Activated T-cell treated with anti-CD3 and anti-CD28 coated beads, Interleukin-2, amount 50 U/mL, for 72 hours (primary cell): Measurements from ENCODE around the gene KIF26A. TPM values are rescaled to one million over a fixed set of nuclear protein-coding genes. Genes with fewer than 3 reads are reported as not detected.

Source experiments
- ATAC-seq, 2 donors: fragments of 150-1000 bp; cut with Tn5 transposase; replicated peaks in 1 of 2; 2 replicates each; pipeline ENCODE4 v1.10.0; 2021; ENCODE audit warnings: moderate library complexity in 2 of 2, mild to moderate bottlenecking in 1 of 2
- DNase-seq, 2 donors: peaks; one replicate each; pipeline ENCODE4 v3.0.0; 2021 to 2022; ENCODE audit warnings: mixed read lengths in 1 of 2
- H3K27ac Mint-ChIP-seq: one replicate; pipeline ENCODE4 v1.8.0; 2022; ENCODE audit warnings: mild to moderate bottlenecking, moderate library complexity, mixed read lengths
- H3K27me3 Mint-ChIP-seq: one replicate; pipeline ENCODE4 v1.8.0; 2022; ENCODE audit warnings: low read depth, mixed read lengths
- H3K36me3 Mint-ChIP-seq, 2 donors: one replicate each; pipeline ENCODE4 v1.8.0; 2022; ENCODE audit warnings: mixed read lengths in 2 of 2, mild to moderate bottlenecking in 1 of 2; ENCODE audit not compliant: insufficient read depth in 2 of 2
- H3K4me1 Mint-ChIP-seq: one replicate; pipeline ENCODE4 v1.8.0; 2022; ENCODE audit warnings: low read depth, mixed read lengths
- H3K4me3 Mint-ChIP-seq, 2 donors: one replicate each; pipeline ENCODE4 v1.8.0; 2022; ENCODE audit warnings: mild to moderate bottlenecking in 2 of 2, mixed read lengths in 2 of 2, moderate library complexity in 2 of 2
- H3K9me3 Mint-ChIP-seq, 2 donors: one replicate each; pipeline ENCODE4 v1.8.0; 2022; ENCODE audit warnings: mixed read lengths in 2 of 2
- total RNA-seq, 2 donors: library from RNA; stranded (reverse); gene quantifications; one replicate each; pipeline ENCODE4 v1.2.3, GENCODE V29; 2022

The KIF26A gene
- total RNA-seq, 2 donors from 2014 or later = 0.05 to 0.25 TPM

- ATAC-seq = no peak
- DNase-seq = no peak
- Mint-ChIP-seq H3K27ac (no peak overlapping the region), H3K4me3 (no peak overlapping the region), H3K4me1 (no peaks in the 10 kb centered on the region), H3K27me3 (peaks cover 15% of the 10 kb centered on the region), H3K9me3 (no peaks in the 10 kb centered on the region), H3K36me3 (no peaks in the 10 kb centered on the region)
These were observed 25.5 kb upstream of the KIF26A start for GRCh38 chr14:104112609-104113571.

GRCh38 chr14:104113631-104114420 is 24.6 kb upstream of the KIF26A start:
- no peak overlapping the region for H3K4me3 Mint-ChIP-seq
- H3K36me3 Mint-ChIP-seq = no peaks in the 10 kb centered on the region
- peaks cover 24% of the 10 kb centered on the region for H3K27me3 Mint-ChIP-seq
- no peak for DNase-seq
- H3K9me3 Mint-ChIP-seq = no peaks in the 10 kb centered on the region
- no peak overlapping the region for H3K27ac Mint-ChIP-seq
- ATAC-seq = no peak
- no peaks in the 10 kb centered on the region for H3K4me1 Mint-ChIP-seq

GRCh38 chr14:104114421-104115130 is 23.8 kb upstream of the KIF26A start:
- no peaks in the 10 kb centered on the region for H3K36me3 Mint-ChIP-seq
- H3K27me3 Mint-ChIP-seq = peaks cover 31% of the 10 kb centered on the region
- DNase-seq = no peak

GRCh38 chr14:104115131-104115600 is 23.2 kb upstream of the KIF26A start:
- DNase-seq (no peak), ATAC-seq (no peak)
- no peaks in the 10 kb centered on the region for H3K4me1 Mint-ChIP-seq
- H3K27me3 Mint-ChIP-seq = peaks cover 31% of the 10 kb centered on the region
- H3K9me3 Mint-ChIP-seq = no peaks in the 10 kb centered on the region
- H3K27ac Mint-ChIP-seq = no peak overlapping the region
- H3K36me3 Mint-ChIP-seq = no peaks in the 10 kb centered on the region
- no peak overlapping the region for H3K4me3 Mint-ChIP-seq

More at GRCh38 chr14:104114421-104115130, 23.8 kb upstream of the KIF26A start:
- ATAC-seq = no peak
- Mint-ChIP-seq H3K9me3 (no peaks in the 10 kb centered on the region), H3K4me1 (no peaks in the 10 kb centered on the region), H3K4me3 (no peak overlapping the region), H3K27ac (no peak overlapping the region)

GRCh38 chr14:104115691-104116287 is 22.6 kb upstream of the KIF26A start:
- DNase-seq = no peak
- Mint-ChIP-seq H3K9me3 (no peaks in the 10 kb centered on the region), H3K4me3 (peak overlapping the region in 1 of 2 donors; percentile 59)

GRCh38 chr14:104116288-104116755 is 22.1 kb upstream of the KIF26A start:
- no peaks in the 10 kb centered on the region for H3K9me3 Mint-ChIP-seq
- no peak for DNase-seq
- no peaks in the 10 kb centered on the region for H3K4me1 Mint-ChIP-seq
- H3K4me3 Mint-ChIP-seq = peak overlapping the region; percentile 36 to 59
- peak in 1 of 2 donors; percentile 4 for ATAC-seq
- no peaks in the 10 kb centered on the region for H3K36me3 Mint-ChIP-seq
- no peak overlapping the region for H3K27ac Mint-ChIP-seq
- peaks cover 31% of the 10 kb centered on the region for H3K27me3 Mint-ChIP-seq

More at GRCh38 chr14:104115691-104116287, 22.6 kb upstream of the KIF26A start:
- Mint-ChIP-seq H3K27me3 (peaks cover 31% of the 10 kb centered on the region), H3K4me1 (no peaks in the 10 kb centered on the region), H3K27ac (no peak overlapping the region), H3K36me3 (no peaks in the 10 kb centered on the region)
- no peak for ATAC-seq

GRCh38 chr14:104116756-104117340 is 21.5 kb upstream of the KIF26A start:
- no peaks in the 10 kb centered on the region for H3K9me3 Mint-ChIP-seq
- no peaks in the 10 kb centered on the region for H3K4me1 Mint-ChIP-seq
- peaks cover 31% of the 10 kb centered on the region for H3K27me3 Mint-ChIP-seq
- peak; percentile 62 to 69 for ATAC-seq
- peak in 1 of 2 donors; percentile 24 for DNase-seq
- H3K27ac Mint-ChIP-seq = no peak overlapping the region
- no peaks in the 10 kb centered on the region for H3K36me3 Mint-ChIP-seq
- H3K4me3 Mint-ChIP-seq = peak overlapping the region; percentile 52 to 59

GRCh38 chr14:104117341-104118005 is 20.9 kb upstream of the KIF26A start:
- Mint-ChIP-seq H3K9me3 (no peaks in the 10 kb centered on the region), H3K36me3 (no peaks in the 10 kb centered on the region), H3K27ac (no peak overlapping the region), H3K4me3 (peak overlapping the region; percentile 52 to 56), H3K27me3 (peaks cover 31% of the 10 kb centered on the region), H3K4me1 (no peaks in the 10 kb centered on the region)
- DNase-seq (no peak), ATAC-seq (no peak)

GRCh38 chr14:104118006-104118844 is 20.2 kb upstream of the KIF26A start:
- no peak overlapping the region for H3K4me3 Mint-ChIP-seq
- no peak overlapping the region for H3K27ac Mint-ChIP-seq
- H3K4me1 Mint-ChIP-seq = no peaks in the 10 kb centered on the region
- ATAC-seq (no peak), DNase-seq (no peak)
- peaks cover 31% of the 10 kb centered on the region for H3K27me3 Mint-ChIP-seq
- no peaks in the 10 kb centered on the region for H3K9me3 Mint-ChIP-seq
- no peaks in the 10 kb centered on the region for H3K36me3 Mint-ChIP-seq

GRCh38 chr14:104119119-104119487 is 19.3 kb upstream of the KIF26A start:
- no peaks in the 10 kb centered on the region for H3K4me1 Mint-ChIP-seq
- peaks cover 38% of the 10 kb centered on the region for H3K27me3 Mint-ChIP-seq
- H3K9me3 Mint-ChIP-seq = peaks cover 3 to 5% of the 10 kb centered on the region in 2 donors
- no peak overlapping the region for H3K27ac Mint-ChIP-seq
- DNase-seq (no peak), ATAC-seq (no peak)
- H3K36me3 Mint-ChIP-seq = peaks cover 2 to 5% of the 10 kb centered on the region in 2 donors
- no peak overlapping the region for H3K4me3 Mint-ChIP-seq
